Measurements from ENCODE around the gene TEPSIN. TPM values are rescaled to one million over a fixed set of nuclear protein-coding genes. Genes with fewer than 3 reads are reported as not detected.

The TEPSIN gene
- total and polyA plus RNA-seq, 7 donors: 6.9 to 42.8 (median 23.5) TPM

DNA sequence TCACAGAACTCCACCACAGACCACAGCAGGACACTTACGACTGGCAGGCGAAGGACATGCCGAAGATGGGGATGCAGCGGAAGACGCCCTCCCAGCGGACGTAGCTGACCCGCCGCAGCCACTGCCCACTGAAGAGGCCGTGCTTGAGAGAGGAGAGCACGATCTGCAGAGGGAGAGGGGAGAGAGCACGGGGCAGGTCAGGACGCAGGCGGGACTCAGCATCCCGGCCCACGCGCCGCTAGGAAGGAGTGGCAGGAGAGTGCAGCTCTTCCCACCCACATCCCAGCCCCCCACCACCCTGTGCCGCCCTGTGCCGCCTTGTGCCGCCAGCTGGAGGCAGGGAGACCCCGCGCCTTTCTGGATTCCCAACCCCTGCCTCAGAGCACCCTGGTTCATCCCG lies 41.7 kb upstream of the TEPSIN start:
- intact Hi-C loops (cut with DNase I): no loop called here
- no peak for DNase-seq
- 96 to 97% methylated on average over 24 of the region's 24 CpGs for WGBS, 2 donors
- no peak for TF ChIP-seq POLR2AphosphoS5 (IDR thresholded peaks at IDR 0.05)
- TF ChIP-seq EP300 (IDR thresholded peaks at IDR 0.05): no peak
- TF ChIP-seq, protein P1, sequence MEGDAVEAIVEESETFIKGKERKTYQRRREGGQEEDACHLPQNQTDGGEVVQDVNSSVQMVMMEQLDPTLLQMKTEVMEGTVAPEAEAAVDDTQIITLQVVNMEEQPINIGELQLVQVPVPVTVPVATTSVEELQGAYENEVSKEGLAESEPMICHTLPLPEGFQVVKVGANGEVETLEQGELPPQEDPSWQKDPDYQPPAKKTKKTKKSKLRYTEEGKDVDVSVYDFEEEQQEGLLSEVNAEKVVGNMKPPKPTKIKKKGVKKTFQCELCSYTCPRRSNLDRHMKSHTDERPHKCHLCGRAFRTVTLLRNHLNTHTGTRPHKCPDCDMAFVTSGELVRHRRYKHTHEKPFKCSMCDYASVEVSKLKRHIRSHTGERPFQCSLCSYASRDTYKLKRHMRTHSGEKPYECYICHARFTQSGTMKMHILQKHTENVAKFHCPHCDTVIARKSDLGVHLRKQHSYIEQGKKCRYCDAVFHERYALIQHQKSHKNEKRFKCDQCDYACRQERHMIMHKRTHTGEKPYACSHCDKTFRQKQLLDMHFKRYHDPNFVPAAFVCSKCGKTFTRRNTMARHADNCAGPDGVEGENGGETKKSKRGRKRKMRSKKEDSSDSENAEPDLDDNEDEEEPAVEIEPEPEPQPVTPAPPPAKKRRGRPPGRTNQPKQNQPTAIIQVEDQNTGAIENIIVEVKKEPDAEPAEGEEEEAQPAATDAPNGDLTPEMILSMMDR (IDR thresholded peaks at IDR 0.05): no peak
- TF ChIP-seq POLR2A (IDR thresholded peaks at IDR 0.05): no peak
- Histone ChIP-seq H3K27me3 (no peaks in the 10 kb centered on the region), H3K36me3 (peaks cover 0 to 35% (median 23%) of the 10 kb centered on the region in 4 donors), H3K9me3 (no peaks in the 10 kb centered on the region), H3K4me3 (no peak overlapping the region), H3K27ac (no peak overlapping the region), H3K4me1 (peaks cover 0 to 33% (median 20%) of the 10 kb centered on the region in 4 donors)

DNA sequence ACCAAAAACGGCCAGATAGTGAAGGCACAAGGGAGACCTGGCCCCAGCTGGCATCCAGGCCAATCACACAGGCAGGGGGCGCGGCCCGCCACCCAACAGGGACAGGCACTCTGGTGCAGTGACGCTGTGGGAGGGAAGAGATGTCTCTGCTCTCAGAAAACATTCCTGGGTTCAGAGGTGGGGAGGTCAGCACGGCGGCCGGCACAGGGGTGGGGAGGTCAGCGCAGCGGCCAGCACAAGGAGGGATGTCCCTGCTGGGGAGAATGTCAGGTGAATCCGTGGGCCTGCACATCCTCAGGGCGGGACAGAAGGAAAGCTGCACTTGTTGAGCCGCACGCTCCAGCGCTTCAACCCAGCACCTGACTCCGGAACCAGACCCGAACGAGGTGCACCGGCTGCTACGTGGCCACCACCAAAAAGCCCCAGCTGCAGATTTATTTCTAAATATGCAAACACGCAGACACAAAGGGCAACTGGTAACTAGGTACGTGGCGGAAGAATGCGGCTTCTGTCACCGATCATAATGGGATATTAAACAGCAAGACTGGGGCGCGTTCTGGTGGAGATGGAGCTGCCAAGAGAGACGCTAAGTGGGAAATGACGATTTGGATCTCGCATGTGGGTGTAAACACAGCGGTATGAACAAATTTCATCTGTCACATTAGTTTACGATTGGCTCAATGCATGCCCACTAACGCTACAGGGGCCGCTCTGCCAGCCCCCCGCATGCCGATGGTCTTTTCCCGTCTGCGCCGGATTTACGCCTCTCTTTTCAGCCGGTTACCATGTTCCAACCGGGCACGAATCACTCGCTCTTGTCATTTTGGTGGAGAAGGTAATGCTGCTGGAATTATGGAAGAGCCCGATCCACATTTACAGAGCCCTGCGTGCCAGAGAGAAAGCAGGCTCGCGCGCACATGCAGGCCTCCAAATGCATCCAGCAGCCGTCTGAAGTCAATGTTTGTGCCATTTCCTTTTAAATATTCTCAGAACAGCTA lies 40.7 kb upstream of the TEPSIN start:
- intact Hi-C loops (cut with DNase I): no loop called here
- Histone ChIP-seq H3K4me1 (peaks cover 0 to 33% (median 20%) of the 10 kb centered on the region in 4 donors), H3K27ac (peak overlapping the region in 2 of 4 donors; percentile 75 to 76), H3K9me3 (no peaks in the 10 kb centered on the region), H3K36me3 (peaks cover 0 to 42% (median 26%) of the 10 kb centered on the region in 4 donors), H3K27me3 (no peaks in the 10 kb centered on the region), H3K4me3 (no peak overlapping the region)
- no peak for TF ChIP-seq POLR2A (IDR thresholded peaks at IDR 0.05)
- TF ChIP-seq, protein P1 (IDR thresholded peaks at IDR 0.05): no peak
- 95 to 96% methylated on average over 50 of the region's 50 CpGs for WGBS, 2 donors
- no peak for DNase-seq

DNA sequence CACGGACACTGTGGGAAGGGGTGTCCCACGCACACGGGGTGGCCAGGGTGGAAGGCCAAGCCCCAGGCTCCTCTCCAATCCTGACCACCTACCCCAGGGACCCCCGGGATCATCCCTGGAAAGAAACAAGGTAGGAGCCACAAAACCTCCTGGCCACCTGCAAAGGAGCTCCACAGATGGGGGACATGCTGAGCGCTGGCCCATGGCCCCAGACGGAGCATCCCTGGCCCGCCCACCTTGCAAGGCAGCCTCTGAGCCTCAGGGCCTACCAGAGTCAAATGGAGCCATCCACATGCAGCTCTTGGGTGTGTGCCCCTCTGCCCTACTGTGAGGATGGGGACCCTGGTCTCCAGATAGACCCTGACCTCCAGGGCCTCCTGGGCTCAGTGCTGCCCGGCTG lies 40.0 kb upstream of the TEPSIN start:
- TF ChIP-seq POLR2AphosphoS5 (IDR thresholded peaks at IDR 0.05): no peak
- TF ChIP-seq EP300 (IDR thresholded peaks at IDR 0.05): no peak
- TF ChIP-seq, protein P1 (IDR thresholded peaks at IDR 0.05): no peak
- TF ChIP-seq POLR2A (IDR thresholded peaks at IDR 0.05): no peak
- peaks cover 0 to 33% (median 20%) of the 10 kb centered on the region in 4 donors for H3K4me1 ChIP-seq
- 97 to 98% methylated on average over 8 of the region's 8 CpGs for WGBS, 2 donors
- H3K36me3 ChIP-seq: peaks cover 0 to 49% (median 27%) of the 10 kb centered on the region in 4 donors
- H3K27me3 ChIP-seq: no peaks in the 10 kb centered on the region
- peak overlapping the region; percentile 75 to 80 (median 76) for H3K27ac ChIP-seq
- DNase-seq: no peak
- H3K9me3 ChIP-seq: no peaks in the 10 kb centered on the region
- intact Hi-C loops (cut with DNase I): no loop called here
- no peak overlapping the region for H3K4me3 ChIP-seq

DNA sequence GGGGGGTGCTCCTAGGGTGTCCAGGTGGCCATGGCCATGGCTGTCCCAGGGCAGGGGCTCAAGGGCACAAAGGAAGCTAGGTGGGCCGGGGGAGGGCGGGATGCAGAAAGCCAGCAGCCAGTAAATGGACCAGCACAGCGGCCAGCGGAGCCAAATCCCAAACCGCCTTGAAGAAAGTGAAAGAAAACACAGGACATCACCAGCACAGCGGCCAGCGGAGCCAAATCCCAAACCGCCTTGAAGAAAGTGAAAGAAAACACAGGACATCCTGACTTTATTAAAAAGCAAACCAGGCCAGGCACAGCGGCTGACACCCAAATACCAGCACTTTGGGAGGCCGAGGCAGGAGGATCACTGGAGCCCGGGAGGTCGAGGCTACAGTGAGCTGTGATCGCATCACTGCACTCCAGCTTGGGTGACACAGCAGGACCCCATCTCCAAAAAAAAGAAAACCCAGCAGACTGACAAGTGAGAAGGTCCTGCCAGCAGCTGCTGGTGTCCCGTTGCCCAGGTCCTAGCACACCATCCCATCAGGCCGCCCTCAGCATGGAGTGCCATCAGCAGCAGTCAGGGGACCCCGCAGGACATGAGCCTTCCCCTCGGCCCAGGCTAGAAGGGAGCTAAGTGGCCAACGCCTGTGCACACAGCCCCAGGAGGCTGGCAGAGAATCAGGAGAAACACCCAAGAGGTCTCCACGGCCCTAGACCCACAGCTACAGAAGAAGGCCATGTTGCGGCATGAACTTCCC lies 39.3 kb upstream of the TEPSIN start:
- peak overlapping the region in 3 of 4 donors; percentile 26 to 31 (median 28) for H3K4me3 ChIP-seq
- intact Hi-C loops (cut with DNase I): no loop called here
- no peak for TF ChIP-seq POLR2A (IDR thresholded peaks at IDR 0.05)
- no peak for TF ChIP-seq EP300 (IDR thresholded peaks at IDR 0.05)
- TF ChIP-seq POLR2AphosphoS5 (IDR thresholded peaks at IDR 0.05): no peak
- TF ChIP-seq, protein P1 (IDR thresholded peaks at IDR 0.05): no peak
- no peaks in the 10 kb centered on the region for H3K9me3 ChIP-seq
- DNase-seq: no peak
- WGBS, 2 donors: 88 to 91% methylated on average over 20 of the region's 20 CpGs
- peak overlapping the region; percentile 75 to 80 (median 76) for H3K27ac ChIP-seq
- no peaks in the 10 kb centered on the region for H3K27me3 ChIP-seq
- peaks cover 0 to 33% (median 20%) of the 10 kb centered on the region in 4 donors for H3K4me1 ChIP-seq
- H3K36me3 ChIP-seq: peaks cover 0 to 53% (median 29%) of the 10 kb centered on the region in 4 donors
